NT2/D1 (cell line): ENCODE measurements around the gene USE1.

ENCODE experiments used
- DNase-seq: peaks from one replicate; pipeline ENCODE4 v3.0.0-alpha.2; 2011; ENCODE audit warnings: low read depth, low spot score
- H3K27me3 ChIP-seq: 2 replicates; pipeline ENCODE4 v1.6.0; 2011; ENCODE audit warnings: mild to moderate bottlenecking; ENCODE audit not compliant: insufficient read length, insufficient read depth
- H3K36me3 ChIP-seq: 2 replicates; pipeline ENCODE4 v1.6.1; 2011; ENCODE audit warnings: mild to moderate bottlenecking, low read length, mixed read lengths; ENCODE audit not compliant: insufficient read depth, insufficient read length
- H3K4me1 ChIP-seq: 2 replicates; pipeline ENCODE4 v1.5.1; 2011; ENCODE audit not compliant: insufficient read depth, insufficient read length
- H3K4me3 ChIP-seq: 2 replicates; pipeline ENCODE4 v1.5.1; 2011; ENCODE audit warnings: low read depth; ENCODE audit not compliant: insufficient read length
- H3K9ac ChIP-seq: 2 replicates; pipeline ENCODE4 v1.6.0; 2011; ENCODE audit warnings: low read depth; ENCODE audit not compliant: insufficient read length
- H3K9me3 ChIP-seq: 2 replicates; pipeline ENCODE4 v1.5.1; 2011; ENCODE audit warnings: mild to moderate bottlenecking, low read length; ENCODE audit not compliant: insufficient read depth
- SUZ12 ChIP-seq: IDR thresholded peaks from 2 replicates; pipeline ENCODE4 v1.6.1; 2011; ENCODE audit not compliant: insufficient read length, insufficient read depth; ENCODE audit errors: extremely low read depth
- YY1 ChIP-seq: IDR thresholded peaks from 2 replicates; pipeline ENCODE4 v1.6.1; 2011; ENCODE audit not compliant: insufficient read length, insufficient read depth
- ZNF274 ChIP-seq: IDR thresholded peaks from 2 replicates; pipeline ENCODE4 v1.6.1; 2011; ENCODE audit warnings: mild to moderate bottlenecking, low read depth, low read length

The USE1 gene

GRCh38 chr19:17232258-17232657 lies 17.1 kb downstream of the USE1 start:
- Histone ChIP-seq H3K4me1 (peaks cover 12% of the 10 kb centered on the region), H3K9me3 (no peaks in the 10 kb centered on the region), H3K9ac (no peak overlapping the region), H3K36me3 (peaks cover 60% of the 10 kb centered on the region), H3K27me3 (no peaks in the 10 kb centered on the region), H3K4me3 (no peak overlapping the region)
- TF ChIP-seq ZNF274 (no peak), SUZ12 (no peak), YY1 (no peak)
- no peak for DNase-seq

- no peaks in the 10 kb centered on the region for H3K27me3 ChIP-seq
- H3K4me3 ChIP-seq, result peak overlapping the region; percentile 88
- H3K9me3 ChIP-seq, result no peaks in the 10 kb centered on the region
- DNase-seq, result no peak
- peaks cover 2% of the 10 kb centered on the region for H3K4me1 ChIP-seq
- TF ChIP-seq SUZ12, result no peak
- TF ChIP-seq ZNF274, result no peak
- TF ChIP-seq YY1, result no peak
- H3K36me3 ChIP-seq, result peaks cover 62% of the 10 kb centered on the region
- H3K9ac ChIP-seq, result peak overlapping the region; percentile 97
Observed at GRCh38 chr19:17234911-17235299, 19.7 kb downstream of the USE1 start.

DNA sequence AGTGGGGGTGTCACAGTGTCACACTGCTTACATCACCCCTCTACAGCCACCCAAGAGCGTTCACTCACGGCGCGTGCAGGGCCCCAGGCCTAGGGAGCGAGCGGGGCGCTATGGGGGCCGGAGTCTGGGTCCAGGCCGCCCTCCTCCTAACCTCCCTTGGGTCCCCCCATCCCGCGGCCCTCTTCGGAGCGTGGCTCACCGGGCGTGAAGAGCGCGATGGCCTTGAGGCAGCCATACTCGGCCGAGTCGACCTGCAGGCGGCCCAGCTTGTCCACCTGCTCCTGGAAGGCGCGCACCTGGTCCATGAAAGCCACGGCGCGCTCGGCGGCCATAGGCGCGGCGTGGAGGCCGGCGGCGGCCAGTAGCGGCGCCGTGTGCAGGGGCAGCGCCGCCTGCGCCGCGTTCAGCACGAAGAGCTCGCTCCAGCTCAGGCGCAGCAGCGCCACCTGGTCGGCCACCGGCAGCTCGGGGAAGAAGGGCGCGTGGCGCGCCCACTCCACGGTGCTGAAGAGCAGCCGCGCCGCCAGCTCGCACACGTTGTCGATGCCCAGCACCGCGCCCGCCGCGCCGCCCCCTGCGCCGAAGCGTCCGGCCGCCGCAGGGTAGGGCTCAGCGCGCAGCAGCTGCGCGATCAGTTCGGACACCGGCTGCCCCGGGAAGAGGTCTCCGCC lies 20.3 kb downstream of the USE1 start:
- H3K9ac ChIP-seq, result peak overlapping the region; percentile 97
- DNase-seq, result no peak
- H3K36me3 ChIP-seq, result peaks cover 61% of the 10 kb centered on the region
- H3K27me3 ChIP-seq, result no peaks in the 10 kb centered on the region
- peaks cover 3% of the 10 kb centered on the region for H3K4me1 ChIP-seq
- peak overlapping the region; percentile 88 for H3K4me3 ChIP-seq
- TF ChIP-seq YY1 (no peak), ZNF274 (no peak), SUZ12 (no peak)
- no peaks in the 10 kb centered on the region for H3K9me3 ChIP-seq

GRCh38 chr19:17235971-17236777 lies 21.0 kb downstream of the USE1 start:
- Histone ChIP-seq H3K4me1 (peaks cover 5% of the 10 kb centered on the region), H3K9ac (peak overlapping the region; percentile 97)
- TF ChIP-seq YY1, result no peak
- TF ChIP-seq ZNF274, result no peak

DNA sequence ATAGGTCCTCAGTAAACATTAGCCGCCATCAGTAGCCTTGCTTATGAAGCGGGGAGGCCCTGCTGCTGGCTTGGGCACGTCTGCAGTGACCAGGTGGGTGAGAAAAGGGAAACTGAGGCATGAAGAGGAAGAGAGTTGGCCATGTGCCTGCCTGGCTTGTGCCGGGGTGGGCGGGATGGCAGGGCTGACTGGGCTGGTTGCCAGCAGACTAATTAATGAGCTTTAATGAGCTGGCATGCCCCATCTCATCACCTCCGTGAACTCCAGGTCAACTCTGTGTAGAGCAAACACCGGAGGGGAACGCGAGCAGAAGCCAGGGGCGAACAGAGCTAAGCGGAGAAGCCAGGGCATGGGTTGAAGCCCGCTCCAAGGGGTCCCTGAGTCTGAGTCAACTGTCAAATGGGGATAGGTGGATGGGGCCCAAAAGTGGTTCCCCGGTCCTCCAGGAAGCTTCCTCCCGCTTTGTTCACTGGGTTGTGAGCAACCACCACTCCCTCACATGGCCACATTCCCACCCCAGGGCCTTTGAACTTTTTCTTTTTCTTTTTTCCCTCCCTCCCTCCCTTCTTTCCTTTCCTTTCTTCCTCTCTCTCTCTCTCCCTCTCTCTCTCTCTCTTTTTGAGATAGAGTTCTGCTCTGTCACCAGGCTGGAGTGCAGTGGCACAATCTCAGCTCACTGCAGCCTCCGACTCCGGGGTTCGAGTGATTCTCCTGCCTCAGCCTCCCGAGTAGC lies 21.8 kb downstream of the USE1 start:
- no peak for DNase-seq
- TF ChIP-seq YY1 (no peak), ZNF274 (no peak), SUZ12 (no peak)
- H3K27me3 ChIP-seq, result no peaks in the 10 kb centered on the region
- peaks cover 5% of the 10 kb centered on the region for H3K4me1 ChIP-seq
- no peaks in the 10 kb centered on the region for H3K9me3 ChIP-seq
- no peak overlapping the region for H3K9ac ChIP-seq
- H3K4me3 ChIP-seq, result no peak overlapping the region
- H3K36me3 ChIP-seq, result peaks cover 53% of the 10 kb centered on the region

More at GRCh38 chr19:17235971-17236777, 21.0 kb downstream of the USE1 start:
- no peaks in the 10 kb centered on the region for H3K9me3 ChIP-seq
- DNase-seq, result no peak
- peak overlapping the region; percentile 88 for H3K4me3 ChIP-seq
- H3K36me3 ChIP-seq, result peaks cover 61% of the 10 kb centered on the region
- H3K27me3 ChIP-seq, result no peaks in the 10 kb centered on the region

DNA sequence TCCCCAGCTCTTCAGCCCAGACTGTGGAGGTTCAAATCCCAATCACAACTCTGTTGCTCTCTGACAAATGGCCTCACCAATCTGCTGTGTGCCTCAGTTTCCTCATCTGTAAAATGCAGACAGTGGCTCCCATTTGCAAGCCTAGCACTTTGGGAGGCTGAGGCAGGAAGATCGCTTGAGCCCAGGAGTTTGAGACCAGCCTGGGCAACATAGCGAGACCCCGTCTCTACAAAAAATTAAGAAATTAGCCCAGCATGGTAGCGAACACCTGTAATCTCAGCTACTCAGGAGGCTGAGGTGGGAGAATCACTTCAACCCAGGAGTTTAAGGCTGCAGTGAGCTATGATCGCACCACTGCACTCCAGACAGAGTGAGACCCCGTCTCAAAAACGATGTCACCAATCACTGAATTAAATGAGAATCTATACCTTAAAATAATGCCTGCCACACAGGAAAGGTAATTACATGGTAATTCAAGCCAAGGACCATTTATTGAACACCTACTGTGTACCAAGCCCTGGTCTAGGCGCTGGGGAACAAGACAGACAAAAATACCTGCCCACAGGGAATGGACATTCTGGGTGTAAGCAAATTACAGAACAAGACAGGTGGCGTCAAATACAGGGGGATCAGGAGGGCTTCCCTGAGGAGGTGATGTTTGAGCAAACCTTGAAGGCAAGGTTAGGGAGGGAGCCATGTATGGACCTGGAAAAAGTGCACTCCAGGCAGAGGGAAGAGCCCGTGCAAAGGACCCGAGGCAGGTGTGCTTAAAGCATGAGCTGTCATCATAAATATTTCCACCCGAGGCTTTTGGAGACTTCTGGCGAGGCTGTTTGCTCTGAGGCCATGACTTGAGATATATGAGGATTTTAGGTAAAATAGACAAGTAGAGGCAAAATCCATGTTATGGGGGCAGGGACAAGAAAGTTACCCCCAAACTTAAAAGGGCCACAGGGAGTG lies 22.9 kb downstream of the USE1 start:
- H3K9me3 ChIP-seq, result no peaks in the 10 kb centered on the region
- no peaks in the 10 kb centered on the region for H3K27me3 ChIP-seq
- DNase-seq, result no peak
- no peak overlapping the region for H3K4me3 ChIP-seq
- no peak for TF ChIP-seq ZNF274
- TF ChIP-seq YY1, result no peak
- TF ChIP-seq SUZ12, result no peak
- peaks cover 46% of the 10 kb centered on the region for H3K36me3 ChIP-seq
- H3K4me1 ChIP-seq, result peaks cover 11% of the 10 kb centered on the region
- no peak overlapping the region for H3K9ac ChIP-seq
